K562 (cell line): ENCODE results near the gene TAS2R41. TPM values are rescaled to one million over a fixed set of nuclear protein-coding genes. Genes with fewer than 3 reads are reported as not detected.

Experiments
- FOSL1 ChIP-seq: fragments of 200-800 bp; sonication (Bioruptor generic); conservative IDR thresholded peaks from 2 replicates; pipeline ENCODE4 v1.6.1; 2016; ENCODE audit warnings: missing genetic modification characterization, missing compliant biosample characterization
- GTF2E2 ChIP-seq: fragments of 200-800 bp; sonication (Bioruptor generic); IDR thresholded peaks from 2 replicates; pipeline ENCODE4 v1.6.1; 2016; ENCODE audit warnings: missing genetic modification characterization, missing compliant biosample characterization
- HNRNPK ChIP-seq: fragments of 200-400 bp; formaldehyde crosslinking; IDR thresholded peaks from one replicate; pipeline ENCODE4 v1.6.1; 2018; ENCODE audit warnings: mild to moderate bottlenecking, low read depth, low read length; ENCODE audit not compliant: poor library complexity, severe bottlenecking
- JUNB ChIP-seq: fragments of 450-650 bp; formaldehyde crosslinking; conservative IDR thresholded peaks from 2 replicates; pipeline ENCODE4 v1.4.0; 2020; ENCODE audit warnings: mild to moderate bottlenecking
- NONO ChIP-seq, 2 experiments: fragments of 200-400 bp in 1 of 2; fragments of 450-650 bp in 1 of 2; formaldehyde crosslinking in 1 of 2; IDR thresholded peaks; 2 replicates each; pipeline ENCODE4 v1.6.1; 2017; ENCODE audit warnings: low read depth in 2 of 2, mild to moderate bottlenecking in 2 of 2, moderate library complexity in 2 of 2, low read length in 1 of 2
- NR1H2 ChIP-seq: sonication (generic); formaldehyde crosslinking; IDR thresholded peaks from 2 replicates; pipeline ENCODE4 v1.4.0; 2020; ENCODE audit warnings: mild to moderate bottlenecking, missing genetic modification reagents
- POLR2B ChIP-seq: fragments of 450-650 bp; IDR thresholded peaks from 2 replicates; pipeline ENCODE4 v1.6.1; 2018; ENCODE audit warnings: low read depth; ENCODE audit not compliant: partially characterized antibody
- PPARD ChIP-seq: fragments of 250-450 bp; sonication (Bioruptor Pico); IDR thresholded peaks from 2 replicates; pipeline ENCODE4 v1.8.0; 2022; ENCODE audit warnings: inconsistent platforms, mild to moderate bottlenecking, moderate library complexity
- RBM17 ChIP-seq: fragments of 200-400 bp; formaldehyde crosslinking; IDR thresholded peaks from 2 replicates; pipeline ENCODE4 v1.6.1; 2017; ENCODE audit warnings: low read depth, mild to moderate bottlenecking, low read length, borderline replicate concordance
- ZNF174 ChIP-seq: fragments of 250-450 bp; sonication (Bioruptor Pico); IDR thresholded peaks from 2 replicates; pipeline ENCODE4 v1.4.0; 2020; ENCODE audit warnings: mild to moderate bottlenecking
- ZNF253 ChIP-seq: fragments of 250-450 bp; sonication (Bioruptor Pico); conservative IDR thresholded peaks from 2 replicates; pipeline ENCODE4 v1.6.1; 2021; ENCODE audit warnings: mild to moderate bottlenecking
- ZNF282 ChIP-seq: sonication (generic); formaldehyde crosslinking; IDR thresholded peaks from 2 replicates; pipeline ENCODE4 v1.8.1; 2023; ENCODE audit warnings: missing genetic modification reagents
- polyA plus RNA-seq, 8 experiments: library from polyadenylated mRNA; depleted of rRNA in 4 of 8; stranded (reverse) in 5 of 8; unstranded in 3 of 8; fragments of >200 nt; fragmentation: Nextera tagmentation in 2 of 8; fragmentation: Illumina TruSeq in 1 of 8; extraction: Ambion mirVana in 2 of 8; extraction: Trizol in 1 of 8; gene quantifications; 2 replicates each; pipeline versions ENCODE4 v1.2.1 to v1.2.3, GENCODE V29; 2011 to 2014; ENCODE audit warnings: inconsistent platforms in 1 of 8, missing spikeins in 1 of 8
- total RNA-seq, 7 experiments: library from RNA; depleted of rRNA in 6 of 7; stranded (reverse); fragments of >200 nt in 6 of 7; fragmentation: Illumina TruSeq in 2 of 7; extraction: Trizol in 2 of 7; gene quantifications; 2 replicates each; pipeline versions ENCODE4 v1.2.1 to v1.2.3, GENCODE V29; 2011 to 2021; ENCODE audit warnings: low replicate concordance in 1 of 7
- TF ChIP-seq, protein P1 (sequence below): sonication (generic); formaldehyde crosslinking; IDR thresholded peaks from 2 replicates; pipeline ENCODE4 v1.8.1; 2023; ENCODE audit warnings: mild to moderate bottlenecking, missing genetic modification reagents, moderate library complexity
- TF ChIP-seq, protein P2 (sequence below): fragments of 450-650 bp; formaldehyde crosslinking; IDR thresholded peaks from 2 replicates; pipeline ENCODE4 v1.4.0; 2020; ENCODE audit warnings: mild to moderate bottlenecking, moderate library complexity
- TF ChIP-seq, protein P3 (sequence below): fragments of 250-450 bp; sonication (Bioruptor Pico); IDR thresholded peaks from 2 replicates; pipeline ENCODE4 v1.5.0; 2022; ENCODE audit warnings: mild to moderate bottlenecking
- TF ChIP-seq, protein P4 (sequence below): fragments of 250-450 bp; sonication (Bioruptor Pico); IDR thresholded peaks from 2 replicates; pipeline ENCODE4 v1.4.0; 2020; ENCODE audit warnings: mild to moderate bottlenecking, moderate library complexity
- TF ChIP-seq, protein P5 (sequence below): fragments of 250-450 bp; sonication (Bioruptor Pico); IDR thresholded peaks from 2 replicates; pipeline ENCODE4 v1.4.0; 2020; ENCODE audit warnings: mild to moderate bottlenecking

The TAS2R41 gene
- total and polyA plus RNA-seq, 9 of the 15 experiments (the other 6 are each of a cell fraction or from before 2014, with no cell fraction given) = not detected

DNA sequence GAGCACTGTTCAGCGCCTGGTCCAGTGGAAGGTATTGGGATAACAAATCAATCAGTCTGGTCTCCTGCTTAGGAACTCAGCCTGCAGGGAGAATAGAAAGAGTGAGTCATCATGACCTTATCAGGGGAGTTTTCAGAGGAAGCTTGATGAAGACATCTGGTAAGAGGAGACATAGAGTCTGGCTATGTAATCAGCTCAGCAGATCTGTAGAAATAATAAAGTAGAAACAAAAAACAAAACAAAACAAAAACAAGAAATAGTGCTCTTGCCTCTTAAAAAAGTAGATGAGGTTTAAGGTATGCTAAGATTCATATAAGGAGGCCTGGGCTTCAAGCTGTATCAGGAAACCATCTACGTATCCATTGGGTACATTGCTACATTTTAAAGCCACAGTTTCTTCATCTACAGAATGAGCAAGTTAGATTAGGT, 14.4 kb downstream of the TAS2R41 start (continued):
- TF ChIP-seq, protein P1, sequence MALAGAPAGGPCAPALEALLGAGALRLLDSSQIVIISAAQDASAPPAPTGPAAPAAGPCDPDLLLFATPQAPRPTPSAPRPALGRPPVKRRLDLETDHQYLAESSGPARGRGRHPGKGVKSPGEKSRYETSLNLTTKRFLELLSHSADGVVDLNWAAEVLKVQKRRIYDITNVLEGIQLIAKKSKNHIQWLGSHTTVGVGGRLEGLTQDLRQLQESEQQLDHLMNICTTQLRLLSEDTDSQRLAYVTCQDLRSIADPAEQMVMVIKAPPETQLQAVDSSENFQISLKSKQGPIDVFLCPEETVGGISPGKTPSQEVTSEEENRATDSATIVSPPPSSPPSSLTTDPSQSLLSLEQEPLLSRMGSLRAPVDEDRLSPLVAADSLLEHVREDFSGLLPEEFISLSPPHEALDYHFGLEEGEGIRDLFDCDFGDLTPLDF (CRISPR knock-in tag) = no peak
- TF ChIP-seq, protein P2, sequence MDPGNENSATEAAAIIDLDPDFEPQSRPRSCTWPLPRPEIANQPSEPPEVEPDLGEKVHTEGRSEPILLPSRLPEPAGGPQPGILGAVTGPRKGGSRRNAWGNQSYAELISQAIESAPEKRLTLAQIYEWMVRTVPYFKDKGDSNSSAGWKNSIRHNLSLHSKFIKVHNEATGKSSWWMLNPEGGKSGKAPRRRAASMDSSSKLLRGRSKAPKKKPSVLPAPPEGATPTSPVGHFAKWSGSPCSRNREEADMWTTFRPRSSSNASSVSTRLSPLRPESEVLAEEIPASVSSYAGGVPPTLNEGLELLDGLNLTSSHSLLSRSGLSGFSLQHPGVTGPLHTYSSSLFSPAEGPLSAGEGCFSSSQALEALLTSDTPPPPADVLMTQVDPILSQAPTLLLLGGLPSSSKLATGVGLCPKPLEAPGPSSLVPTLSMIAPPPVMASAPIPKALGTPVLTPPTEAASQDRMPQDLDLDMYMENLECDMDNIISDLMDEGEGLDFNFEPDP (CRISPR knock-in tag) = no peak
- TF ChIP-seq ZNF253 (CRISPR knock-in tag) (no peak), ZNF282 (CRISPR knock-in tag) (no peak), FOSL1 (tag) (peak; percentile 98), NR1H2 (CRISPR knock-in tag) (no peak), PPARD (CRISPR knock-in tag) (no peak), ZNF174 (no peak), NONO (IDR thresholded peaks at IDR 0.05; ENCODE audit: low read depth in 2 of 2, low read length in 1 of 2) (no peak), GTF2E2 (tag) (no peak), RBM17 (no peak), JUNB (CRISPR knock-in tag) (peak; percentile 83), HNRNPK (no peak), POLR2B (no peak)
- TF ChIP-seq, protein P3, sequence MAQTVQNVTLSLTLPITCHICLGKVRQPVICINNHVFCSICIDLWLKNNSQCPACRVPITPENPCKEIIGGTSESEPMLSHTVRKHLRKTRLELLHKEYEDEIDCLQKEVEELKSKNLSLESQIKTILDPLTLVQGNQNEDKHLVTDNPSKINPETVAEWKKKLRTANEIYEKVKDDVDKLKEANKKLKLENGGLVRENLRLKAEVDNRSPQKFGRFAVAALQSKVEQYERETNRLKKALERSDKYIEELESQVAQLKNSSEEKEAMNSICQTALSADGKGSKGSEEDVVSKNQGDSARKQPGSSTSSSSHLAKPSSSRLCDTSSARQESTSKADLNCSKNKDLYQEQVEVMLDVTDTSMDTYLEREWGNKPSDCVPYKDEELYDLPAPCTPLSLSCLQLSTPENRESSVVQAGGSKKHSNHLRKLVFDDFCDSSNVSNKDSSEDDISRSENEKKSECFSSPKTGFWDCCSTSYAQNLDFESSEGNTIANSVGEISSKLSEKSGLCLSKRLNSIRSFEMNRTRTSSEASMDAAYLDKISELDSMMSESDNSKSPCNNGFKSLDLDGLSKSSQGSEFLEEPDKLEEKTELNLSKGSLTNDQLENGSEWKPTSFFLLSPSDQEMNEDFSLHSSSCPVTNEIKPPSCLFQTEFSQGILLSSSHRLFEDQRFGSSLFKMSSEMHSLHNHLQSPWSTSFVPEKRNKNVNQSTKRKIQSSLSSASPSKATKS (CRISPR knock-in tag) = no peak
- TF ChIP-seq, protein P4, sequence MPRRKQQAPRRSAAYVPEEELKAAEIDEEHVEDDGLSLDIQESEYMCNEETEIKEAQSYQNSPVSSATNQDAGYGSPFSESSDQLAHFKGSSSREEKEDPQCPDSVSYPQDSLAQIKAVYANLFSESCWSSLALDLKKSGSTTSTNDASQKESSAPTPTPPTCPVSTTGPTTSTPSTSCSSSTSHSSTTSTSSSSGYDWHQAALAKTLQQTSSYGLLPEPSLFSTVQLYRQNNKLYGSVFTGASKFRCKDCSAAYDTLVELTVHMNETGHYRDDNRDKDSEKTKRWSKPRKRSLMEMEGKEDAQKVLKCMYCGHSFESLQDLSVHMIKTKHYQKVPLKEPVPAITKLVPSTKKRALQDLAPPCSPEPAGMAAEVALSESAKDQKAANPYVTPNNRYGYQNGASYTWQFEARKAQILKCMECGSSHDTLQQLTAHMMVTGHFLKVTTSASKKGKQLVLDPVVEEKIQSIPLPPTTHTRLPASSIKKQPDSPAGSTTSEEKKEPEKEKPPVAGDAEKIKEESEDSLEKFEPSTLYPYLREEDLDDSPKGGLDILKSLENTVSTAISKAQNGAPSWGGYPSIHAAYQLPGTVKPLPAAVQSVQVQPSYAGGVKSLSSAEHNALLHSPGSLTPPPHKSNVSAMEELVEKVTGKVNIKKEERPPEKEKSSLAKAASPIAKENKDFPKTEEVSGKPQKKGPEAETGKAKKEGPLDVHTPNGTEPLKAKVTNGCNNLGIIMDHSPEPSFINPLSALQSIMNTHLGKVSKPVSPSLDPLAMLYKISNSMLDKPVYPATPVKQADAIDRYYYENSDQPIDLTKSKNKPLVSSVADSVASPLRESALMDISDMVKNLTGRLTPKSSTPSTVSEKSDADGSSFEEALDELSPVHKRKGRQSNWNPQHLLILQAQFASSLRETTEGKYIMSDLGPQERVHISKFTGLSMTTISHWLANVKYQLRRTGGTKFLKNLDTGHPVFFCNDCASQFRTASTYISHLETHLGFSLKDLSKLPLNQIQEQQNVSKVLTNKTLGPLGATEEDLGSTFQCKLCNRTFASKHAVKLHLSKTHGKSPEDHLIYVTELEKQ (CRISPR knock-in tag) = no peak
- TF ChIP-seq, protein P5, sequence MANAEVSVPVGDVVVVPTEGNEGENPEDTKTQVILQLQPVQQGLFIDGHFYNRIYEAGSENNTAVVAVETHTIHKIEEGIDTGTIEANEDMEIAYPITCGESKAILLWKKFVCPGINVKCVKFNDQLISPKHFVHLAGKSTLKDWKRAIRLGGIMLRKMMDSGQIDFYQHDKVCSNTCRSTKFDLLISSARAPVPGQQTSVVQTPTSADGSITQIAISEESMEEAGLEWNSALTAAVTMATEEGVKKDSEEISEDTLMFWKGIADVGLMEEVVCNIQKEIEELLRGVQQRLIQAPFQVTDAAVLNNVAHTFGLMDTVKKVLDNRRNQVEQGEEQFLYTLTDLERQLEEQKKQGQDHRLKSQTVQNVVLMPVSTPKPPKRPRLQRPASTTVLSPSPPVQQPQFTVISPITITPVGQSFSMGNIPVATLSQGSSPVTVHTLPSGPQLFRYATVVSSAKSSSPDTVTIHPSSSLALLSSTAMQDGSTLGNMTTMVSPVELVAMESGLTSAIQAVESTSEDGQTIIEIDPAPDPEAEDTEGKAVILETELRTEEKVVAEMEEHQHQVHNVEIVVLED = no peak
